Measurements from ENCODE around the gene PUM1.
A peak's percentile ranks its signal among the peaks of the same experiment; 100 is the strongest.
"Not testable (repeated sequence)": the region's sequence is repeated elsewhere in the genome, so short reads cannot be mapped to it uniquely, and the experiment has no call there.

The PUM1 gene

GRCh38 chr1:30957560-30958222 is 107.8 kb downstream of the PUM1 start:
- no peak for DNase-seq

DNA sequence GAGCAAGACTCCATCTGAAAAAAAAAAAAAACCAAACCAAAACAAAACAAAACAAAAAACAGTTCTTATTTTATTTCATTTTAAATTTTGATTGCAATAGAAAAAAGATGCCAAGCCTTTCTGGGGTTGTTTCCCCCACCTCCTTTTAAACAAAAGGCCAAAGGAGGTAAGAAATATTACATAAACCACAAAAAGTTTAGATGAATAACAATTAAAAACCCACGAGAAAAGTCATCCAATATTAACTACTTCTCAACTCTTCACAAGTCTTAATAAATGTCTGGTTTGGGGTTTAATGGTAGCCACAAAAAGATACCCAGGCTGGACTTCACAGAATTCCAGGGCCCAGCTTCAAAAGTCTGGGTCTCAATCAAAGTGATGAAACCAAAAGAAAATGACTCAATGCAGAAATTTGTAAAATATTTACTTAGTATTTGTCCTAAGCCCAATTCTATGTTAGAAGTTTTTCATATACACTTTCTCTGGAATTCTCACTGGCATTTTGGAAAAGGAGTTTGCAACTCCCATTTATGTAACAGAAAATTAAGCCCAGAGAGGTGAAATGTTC is 110.0 kb downstream of the PUM1 start:
- no peak for DNase-seq

GRCh38 chr1:30953685-30954084 is 111.8 kb downstream of the PUM1 start:
- DNase-seq = no peak

GRCh38 chr1:30952098-30952497 is 113.4 kb downstream of the PUM1 start:
- DNase-seq = no peak

GRCh38 chr1:30950700-30951099 is 114.8 kb downstream of the PUM1 start:
- DNase-seq = no peak

- DNase-seq = no peak
Measured at GRCh38 chr1:30950053-30950452, 115.5 kb downstream of the PUM1 start.

GRCh38 chr1:30949487-30949838 is 116.1 kb downstream of the PUM1 start:
- not testable (repeated sequence) for DNase-seq

DNA sequence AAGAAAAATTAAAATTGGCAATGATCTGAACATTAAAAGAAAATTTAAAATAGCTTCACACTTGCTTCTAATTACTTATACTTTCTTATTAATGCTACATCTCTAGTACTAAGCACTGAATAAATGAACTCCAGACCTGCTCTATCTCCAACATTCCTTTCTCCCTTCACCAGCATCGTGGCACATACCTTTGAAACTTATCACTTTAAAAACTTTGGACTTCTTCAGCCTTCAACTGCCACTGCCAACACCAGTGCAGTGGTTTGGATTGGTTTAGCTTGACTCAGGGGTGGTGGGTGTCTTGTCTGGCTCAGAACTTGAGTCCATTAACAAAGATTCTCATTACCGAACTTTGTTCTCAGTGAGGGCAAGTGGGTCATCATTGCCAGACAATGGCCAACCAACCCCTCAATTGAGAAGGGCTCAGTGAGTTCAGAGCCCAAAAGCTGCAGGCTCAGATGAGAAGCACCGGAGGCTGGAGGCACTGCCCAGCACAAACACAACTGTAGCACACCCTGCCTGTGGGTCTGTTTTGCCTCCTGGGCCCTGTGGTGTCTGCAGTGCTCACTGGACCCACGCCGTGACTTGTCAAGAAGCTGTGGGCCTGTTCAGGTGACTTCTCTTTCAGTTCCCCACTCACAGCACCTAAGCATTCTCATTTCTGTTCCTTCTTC is 116.6 kb downstream of the PUM1 start:
- not testable (repeated sequence) for DNase-seq

DNA sequence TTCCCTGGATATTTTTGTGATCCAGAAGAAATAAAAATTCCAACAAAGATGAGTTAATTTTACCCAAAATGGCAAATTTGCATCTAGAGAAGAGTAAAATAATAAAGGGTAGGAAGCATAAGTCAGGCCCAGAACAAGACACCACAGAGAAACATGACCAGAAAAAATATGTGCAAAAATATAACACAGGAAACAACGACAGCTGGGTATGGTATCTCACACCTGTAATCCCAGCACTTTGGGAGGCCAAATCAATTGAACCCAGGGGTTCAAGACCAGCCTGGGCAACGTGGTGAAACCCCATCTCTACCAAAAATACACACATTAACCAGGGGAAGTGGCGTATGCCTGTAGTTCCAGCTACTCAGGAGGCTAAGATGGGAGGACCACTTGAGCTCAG is 117.2 kb downstream of the PUM1 start:
- DNase-seq = no peak

- DNase-seq = no peak
Measured at GRCh38 chr1:30947212-30947611, 118.3 kb downstream of the PUM1 start.

DNA sequence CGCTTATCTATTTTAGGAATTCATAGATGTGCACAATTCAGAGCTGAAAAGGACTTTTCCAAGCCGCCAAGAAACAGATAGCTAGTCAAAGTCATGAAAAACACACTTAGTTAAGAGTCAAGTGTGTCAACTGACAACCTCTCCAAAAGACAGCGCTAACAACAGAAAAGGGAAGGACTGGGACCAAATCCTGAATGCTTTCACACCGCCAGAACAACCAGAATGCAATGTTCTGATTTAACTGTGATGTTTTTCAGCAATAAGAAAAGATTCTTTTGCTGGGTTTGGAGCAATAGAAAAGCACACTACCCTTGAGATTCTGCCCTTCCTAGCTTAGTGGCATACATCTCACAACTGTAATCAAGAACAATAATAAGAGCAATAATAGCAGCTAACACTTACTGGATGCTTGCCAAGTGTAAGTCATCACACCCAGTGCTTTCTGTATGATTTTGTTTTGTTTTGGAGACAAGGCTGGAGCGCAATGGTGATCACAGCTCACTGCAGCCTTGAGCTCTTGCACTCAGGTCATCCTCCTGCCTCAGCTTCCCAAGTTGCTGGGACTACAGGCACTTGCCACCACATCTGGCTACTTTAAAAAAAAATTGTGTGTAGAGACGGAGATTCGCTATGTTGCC is 123.1 kb downstream of the PUM1 start:
- DNase-seq = peak; percentile 6

DNA sequence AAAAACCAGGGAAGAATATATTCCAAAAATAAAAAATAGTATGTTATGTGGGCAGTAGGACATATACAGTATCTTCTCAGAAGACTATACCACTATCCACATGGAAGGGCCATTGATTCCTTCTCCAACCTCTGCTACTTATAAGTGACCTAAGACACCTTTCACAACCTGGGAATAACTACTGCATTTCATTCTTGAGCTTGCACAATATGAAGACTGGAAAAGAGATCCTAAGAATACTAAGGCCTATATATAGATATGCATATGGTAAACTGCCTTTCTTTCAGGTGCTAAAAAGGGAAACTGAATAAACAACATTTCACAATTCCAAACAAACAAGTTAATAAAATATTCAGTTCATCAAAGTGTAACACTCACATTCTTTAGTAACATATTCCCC is 125.0 kb downstream of the PUM1 start:
- DNase-seq = no peak

DNA sequence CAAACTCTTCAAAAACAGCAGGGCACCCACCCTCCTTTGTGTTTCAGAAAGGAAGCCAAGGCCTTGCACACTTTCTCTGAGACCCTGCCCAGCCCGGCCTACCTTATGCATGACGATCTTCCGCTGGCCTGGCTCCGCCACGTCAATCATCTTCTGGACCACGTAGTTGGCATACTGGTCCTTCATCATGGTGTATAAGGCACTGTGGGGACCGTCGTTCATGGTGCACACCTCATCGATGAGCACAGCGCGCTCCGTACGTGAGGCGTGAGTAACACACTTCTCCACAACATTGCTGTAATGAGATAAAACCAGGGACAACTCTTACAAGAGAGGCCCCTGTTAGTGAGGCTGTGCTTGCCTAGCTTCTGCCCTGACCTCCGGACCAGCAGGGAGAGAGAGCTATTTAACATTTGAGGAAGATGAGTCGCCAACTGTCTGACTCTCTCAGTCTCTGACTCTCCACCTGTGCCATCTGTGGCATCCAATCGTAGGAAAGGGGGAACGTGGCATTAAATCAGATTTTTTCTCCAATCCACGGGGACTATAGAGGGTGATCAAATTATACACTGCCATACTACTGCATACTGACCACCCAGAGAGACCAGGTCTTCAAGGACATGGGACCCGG is 128.9 kb downstream of the PUM1 start:
- DNase-seq = no peak

- DNase-seq = not testable (repeated sequence)
Measured at GRCh38 chr1:30935758-30936157, 129.8 kb downstream of the PUM1 start.

- no peak for DNase-seq
Measured at GRCh38 chr1:30934613-30935012, 130.9 kb downstream of the PUM1 start.

- DNase-seq = no peak
Measured at GRCh38 chr1:30933874-30934252, 131.7 kb downstream of the PUM1 start.

DNA sequence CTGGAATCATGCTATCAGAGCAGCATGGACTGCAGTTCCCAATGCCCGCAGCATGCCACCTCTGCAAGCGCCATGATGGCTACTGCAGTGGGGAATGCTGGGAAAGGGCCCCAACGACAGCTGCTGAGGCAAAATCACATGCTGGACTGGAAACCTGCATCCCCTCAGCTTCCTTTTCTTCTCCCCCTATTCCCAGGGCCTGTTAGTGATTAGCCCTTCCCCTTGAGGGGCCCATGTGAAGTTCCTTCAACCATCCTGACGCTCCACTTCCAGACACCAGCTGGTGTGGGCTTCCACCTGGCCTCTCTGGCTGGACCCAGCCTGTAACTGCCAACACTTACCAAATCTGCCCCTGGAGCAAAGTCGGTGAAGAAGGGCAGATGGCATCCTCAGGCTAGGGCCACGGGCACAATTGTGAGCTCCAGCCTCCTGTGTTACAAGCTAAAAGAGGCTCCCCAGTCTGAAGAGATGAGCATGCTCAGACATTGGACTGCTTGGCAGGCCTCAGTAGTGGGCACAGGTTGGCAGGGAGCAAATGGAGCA is 134.8 kb downstream of the PUM1 start:
- DNase-seq = no peak

DNA sequence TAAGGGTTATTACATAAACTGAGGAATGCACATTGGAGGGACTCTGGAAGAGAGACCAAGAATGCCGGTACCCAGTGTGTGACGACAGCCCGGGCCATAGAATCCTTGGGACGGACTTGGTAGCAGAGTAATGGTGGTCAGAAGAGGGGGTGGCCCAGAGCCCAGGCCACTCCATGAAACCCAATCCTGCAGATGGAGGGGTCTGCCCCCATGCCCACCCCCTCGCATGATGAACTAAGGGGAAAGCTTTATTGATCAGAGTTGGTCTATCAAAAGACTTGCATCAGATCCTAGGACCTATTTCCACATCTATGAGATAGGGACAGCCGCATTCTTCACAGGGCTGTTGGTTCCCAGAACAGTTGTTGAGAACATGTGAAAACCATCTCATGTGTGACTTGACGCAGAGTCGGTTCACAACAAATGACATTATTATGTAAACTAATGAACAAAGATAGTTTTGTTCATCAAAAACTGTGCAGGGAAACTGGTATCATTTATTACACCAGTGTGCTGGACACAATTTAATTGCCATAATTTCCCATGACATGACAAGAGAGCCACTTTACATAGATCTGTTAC is 135.5 kb downstream of the PUM1 start:
- DNase-seq = no peak

- no peak for DNase-seq
Measured at GRCh38 chr1:30929135-30929889, 136.2 kb downstream of the PUM1 start.

- DNase-seq = no peak
Measured at GRCh38 chr1:30928789-30929134, 136.8 kb downstream of the PUM1 start.

DNA sequence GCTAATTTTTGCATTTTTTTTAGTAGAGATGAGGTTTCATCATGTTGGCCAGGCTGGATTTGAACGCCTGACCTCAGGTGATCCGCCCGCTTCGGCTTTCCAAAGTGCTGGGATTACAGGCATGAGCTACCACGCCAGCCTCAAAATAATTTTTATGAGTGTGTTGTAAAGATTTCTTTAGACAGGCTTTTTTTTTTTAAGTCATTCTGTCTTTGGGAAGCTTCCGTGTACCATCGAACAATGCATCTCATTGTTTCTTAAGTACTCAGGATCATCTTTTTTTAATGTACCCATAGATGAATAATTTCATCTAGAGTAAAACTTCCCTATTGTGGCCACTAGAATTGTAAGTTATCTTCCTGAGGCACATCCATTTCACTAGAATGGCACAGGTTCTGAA is 137.3 kb downstream of the PUM1 start:
- DNase-seq = no peak

DNA sequence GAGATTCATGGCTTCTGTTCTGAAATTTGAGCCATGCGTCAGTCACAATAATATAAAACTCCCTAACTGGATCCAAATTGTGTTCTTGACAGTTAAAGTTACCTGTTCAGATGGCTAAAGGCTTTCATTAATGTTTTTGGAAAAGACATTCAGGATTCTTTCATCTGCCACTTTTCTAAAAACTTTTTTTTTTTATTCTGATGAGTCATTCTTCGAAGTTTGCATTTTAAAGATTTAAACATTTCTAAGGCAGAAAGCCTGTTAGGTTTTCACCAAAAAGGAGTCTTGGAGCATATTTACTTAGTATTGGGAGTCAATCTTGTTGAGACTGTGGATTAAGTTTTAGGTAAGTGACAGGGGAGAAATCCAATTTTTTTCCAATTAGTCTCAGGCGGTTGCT is 138.1 kb downstream of the PUM1 start:
- no peak for DNase-seq

Data from NCI-H2081 treated with DMSO at 0.1 percent for 48 hours (cell line).